GM18505 (cell line): Measurements from ENCODE around the gene DAP.
"Not testable (repeated sequence)": the region's sequence is repeated elsewhere in the genome, so short reads cannot be mapped to it uniquely, and the experiment has no call there.

ENCODE experiments used
- ATAC-seq: cut with Tn5 transposase; IDR thresholded peaks from one replicate; pipeline ENCODE4 v1.9.1; 2021; ENCODE audit not compliant: unreplicated experiment
- POLR2A ChIP-seq: IDR thresholded peaks from 4 replicates; pipeline ENCODE4 v1.6.1; 2011; ENCODE audit warnings: borderline replicate concordance; ENCODE audit not compliant: insufficient read depth, insufficient read length; ENCODE audit errors: extremely low read depth

The DAP gene

DNA sequence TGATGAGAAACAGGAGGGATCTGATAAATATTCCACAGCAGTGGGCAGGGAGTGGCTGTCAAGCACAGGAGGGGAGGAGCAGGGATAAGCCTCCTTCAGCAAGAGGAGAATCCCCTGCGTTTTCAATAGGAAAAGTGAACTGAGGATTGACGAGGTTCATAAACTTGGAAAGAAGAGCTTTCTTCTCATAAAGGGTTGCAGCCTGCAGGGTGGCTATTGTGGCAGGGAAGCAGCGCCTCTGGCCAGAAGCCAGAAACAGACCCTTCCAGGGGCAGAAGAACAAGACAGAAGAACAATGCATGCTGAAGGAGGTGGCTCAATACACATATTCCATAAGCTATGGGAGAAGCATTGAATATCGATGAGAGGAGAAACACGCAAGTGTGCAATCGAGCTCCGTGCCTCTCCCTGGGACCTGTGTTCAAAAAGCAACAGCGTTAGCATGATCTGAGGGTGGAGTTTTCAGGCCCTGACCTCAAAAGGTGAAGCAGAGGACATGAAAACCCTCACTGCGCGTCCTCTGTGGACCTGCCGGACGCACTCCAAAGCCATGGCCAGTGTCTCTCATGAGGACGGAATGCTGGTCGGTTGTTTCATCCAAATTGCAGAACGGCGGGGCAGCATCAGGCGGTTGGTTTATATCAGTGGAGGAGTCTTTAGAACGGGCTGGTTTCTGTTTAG is 129.6 kb downstream of the DAP start:
- no peak for TF ChIP-seq POLR2A
- ATAC-seq = peak; percentile 1

DNA sequence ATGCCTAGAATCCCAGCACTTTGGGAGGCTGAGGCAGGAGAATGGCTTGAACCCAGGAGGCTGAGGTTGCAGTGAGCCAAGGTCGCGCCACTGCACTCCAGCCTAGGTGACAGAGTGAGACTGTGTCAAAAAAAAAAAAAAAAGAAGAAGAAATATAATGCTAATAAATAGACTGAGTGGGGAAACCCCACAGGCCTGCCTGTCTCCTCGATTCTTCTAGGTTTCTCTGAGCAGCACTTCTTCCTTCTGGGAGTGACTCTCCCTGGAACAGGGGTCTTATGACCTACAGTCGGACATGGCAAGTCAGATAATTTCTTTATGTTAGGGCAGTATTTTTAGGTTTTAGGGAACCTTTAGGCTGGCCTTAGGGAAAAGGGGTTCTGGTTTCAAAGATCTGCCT is 130.3 kb downstream of the DAP start:
- not testable (repeated sequence) for ATAC-seq

DNA sequence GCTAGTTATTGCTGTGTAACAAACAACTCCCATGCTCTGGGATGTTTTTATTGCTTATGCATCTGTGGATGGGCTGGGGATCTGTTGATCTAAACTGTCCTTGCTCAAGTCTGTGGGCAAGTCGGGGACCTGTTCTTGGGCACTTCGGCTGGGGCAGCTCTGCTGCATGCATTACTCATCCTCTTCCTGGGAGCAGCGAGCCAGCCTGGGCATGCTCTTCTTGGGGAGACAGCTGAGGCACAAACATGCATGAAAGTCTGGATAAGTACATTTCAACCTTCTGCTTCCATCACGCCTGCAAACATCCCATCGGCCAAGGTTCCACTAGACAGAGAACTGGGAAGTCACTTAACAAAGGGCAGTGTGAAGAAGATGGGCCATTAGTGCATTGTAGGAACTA is 130.9 kb downstream of the DAP start:
- no peak for ATAC-seq
- no peak for TF ChIP-seq POLR2A

DNA sequence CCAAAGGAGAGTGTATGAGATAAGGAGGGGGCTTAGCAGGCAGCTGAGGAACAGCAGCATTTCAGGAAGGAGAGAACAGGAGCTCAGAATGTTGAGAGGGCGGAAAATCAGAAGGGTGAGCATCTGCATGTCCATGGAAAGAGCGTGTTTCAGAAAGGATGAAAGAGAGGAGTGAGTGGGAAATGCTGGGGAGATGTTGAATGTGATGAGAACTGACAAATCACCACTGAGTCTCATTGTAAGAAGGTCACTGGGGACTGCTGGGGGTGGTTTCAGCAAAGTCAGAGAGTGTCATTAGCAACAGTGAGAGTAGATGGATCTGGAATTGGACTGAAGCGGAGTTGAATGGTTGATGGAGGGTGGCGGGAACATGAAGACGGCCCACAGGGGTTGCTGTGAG is 131.4 kb downstream of the DAP start:
- TF ChIP-seq POLR2A = no peak
- ATAC-seq = no peak
